ENCODE results near the gene EXOG.
"Not testable (repeated sequence)": the region's sequence is repeated elsewhere in the genome, so short reads cannot be mapped to it uniquely, and the experiment has no call there.

Gene EXOG

DNA sequence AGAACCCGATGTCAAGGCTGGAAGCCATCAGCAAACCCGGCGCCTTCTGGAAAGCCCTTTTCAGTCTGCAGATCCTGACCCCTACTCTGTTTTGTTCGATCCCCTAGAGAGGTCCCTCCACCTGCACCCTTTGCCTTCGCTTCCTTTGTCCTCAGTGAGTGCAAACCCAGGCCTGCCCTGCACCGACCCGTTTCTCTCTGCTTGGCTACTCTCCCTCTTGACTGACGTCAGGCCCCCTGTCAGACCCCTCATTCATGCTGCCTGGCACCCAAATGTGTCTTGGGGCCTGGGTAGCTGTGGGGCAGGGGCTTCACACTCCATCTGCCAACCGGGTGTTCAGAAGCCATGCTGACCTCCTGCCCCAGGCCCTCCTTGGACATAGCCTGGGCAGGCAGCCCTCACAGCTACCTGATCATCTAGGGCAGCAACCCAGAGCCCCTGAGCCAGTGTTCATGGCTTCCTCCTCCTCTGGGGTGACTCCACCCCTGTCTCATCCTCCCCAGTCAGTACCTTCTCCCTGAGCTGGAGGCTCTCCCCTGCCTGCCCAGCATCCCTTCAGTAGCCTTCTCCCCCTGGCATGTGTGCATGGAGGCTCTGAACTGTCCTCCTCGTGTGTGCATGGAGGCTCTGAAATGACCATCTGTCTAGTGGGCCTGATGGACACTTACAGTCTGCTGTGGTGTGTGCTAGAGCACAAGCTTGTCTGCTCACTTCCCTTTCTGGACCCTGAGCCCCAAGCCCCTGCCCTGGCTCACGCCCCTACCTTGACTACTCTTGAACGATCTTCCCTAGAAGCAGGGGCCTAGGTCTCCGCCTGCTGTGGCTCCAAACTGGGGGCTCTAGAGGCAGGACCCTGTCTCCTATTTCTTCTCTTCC is 69.4 kb downstream of the EXOG start:
- DNase-seq: no peak

DNA sequence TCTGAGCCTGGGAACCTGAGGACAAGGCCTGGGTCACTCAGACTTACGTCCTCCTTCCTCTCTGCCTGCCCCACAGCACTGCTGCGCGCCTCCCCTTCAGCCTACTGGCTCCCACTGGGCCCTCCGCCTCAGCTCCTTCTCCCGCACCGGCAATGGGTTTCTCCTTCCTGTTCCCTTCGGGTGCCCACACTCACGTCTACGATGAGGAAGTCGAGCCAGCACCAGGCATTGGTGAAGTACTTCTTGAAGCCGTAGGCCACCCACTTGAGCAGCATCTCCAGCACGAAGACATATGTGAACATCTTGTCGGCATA is 70.0 kb downstream of the EXOG start:
- no peak for DNase-seq

DNA sequence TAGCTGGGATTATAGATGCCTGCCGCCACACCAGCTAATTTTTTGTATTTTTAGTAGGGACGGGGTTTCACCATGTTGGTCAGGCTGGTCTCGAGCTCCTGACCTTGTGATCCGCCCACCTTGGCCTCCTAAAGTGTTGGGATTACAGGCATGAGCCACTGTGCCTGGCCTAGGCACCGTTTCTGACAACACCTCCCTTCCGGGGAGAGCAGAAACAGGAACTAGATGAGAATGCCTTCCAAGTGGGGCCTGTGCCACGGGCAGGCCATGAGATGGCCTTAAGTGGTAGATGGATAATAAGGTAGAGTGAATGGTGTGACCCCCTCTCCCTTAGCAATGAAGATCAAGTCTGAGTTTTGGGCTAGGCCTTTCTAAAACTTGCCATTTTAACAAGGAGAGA is 70.7 kb downstream of the EXOG start:
- DNase-seq: not testable (repeated sequence)

DNA sequence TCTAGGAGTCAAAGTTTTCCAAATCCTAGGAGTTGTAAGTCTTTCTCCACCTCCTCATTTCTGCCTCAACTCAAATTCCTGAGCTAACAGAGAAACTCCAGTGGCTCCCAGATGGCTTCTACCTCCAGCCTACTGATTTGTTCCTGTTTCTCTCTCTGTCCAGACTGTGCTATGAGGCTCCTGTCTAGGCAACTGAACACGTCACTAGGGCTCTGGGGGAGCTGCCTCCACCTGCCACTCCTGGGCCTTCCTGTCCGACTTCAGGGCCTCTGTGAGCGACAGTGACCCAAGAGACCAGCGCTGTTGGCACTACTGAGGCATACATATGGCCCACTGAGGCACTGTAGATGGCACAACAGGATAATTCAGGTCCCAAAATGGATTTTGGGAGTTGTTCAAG is 71.4 kb downstream of the EXOG start:
- no peak for DNase-seq

DNA sequence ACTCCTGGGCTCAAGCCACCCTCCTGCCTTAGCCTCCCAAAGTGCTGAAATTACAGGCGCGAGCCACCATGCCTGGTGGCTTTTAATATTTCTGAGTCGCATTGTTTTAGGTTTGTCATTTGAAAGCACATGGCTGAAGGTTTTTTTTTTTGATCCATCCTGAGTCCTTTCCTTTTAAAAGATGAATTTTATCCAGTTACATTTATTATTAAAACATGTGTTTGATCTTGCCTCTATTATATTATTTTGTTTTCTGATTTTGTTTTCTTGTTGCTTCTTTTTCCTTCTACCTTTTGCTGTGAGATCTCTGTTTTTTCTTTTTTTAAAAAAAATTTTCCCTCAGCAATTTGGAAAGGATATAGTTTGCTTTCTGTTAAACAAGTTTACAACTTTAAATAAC is 77.0 kb downstream of the EXOG start:
- no peak for DNase-seq

DNA sequence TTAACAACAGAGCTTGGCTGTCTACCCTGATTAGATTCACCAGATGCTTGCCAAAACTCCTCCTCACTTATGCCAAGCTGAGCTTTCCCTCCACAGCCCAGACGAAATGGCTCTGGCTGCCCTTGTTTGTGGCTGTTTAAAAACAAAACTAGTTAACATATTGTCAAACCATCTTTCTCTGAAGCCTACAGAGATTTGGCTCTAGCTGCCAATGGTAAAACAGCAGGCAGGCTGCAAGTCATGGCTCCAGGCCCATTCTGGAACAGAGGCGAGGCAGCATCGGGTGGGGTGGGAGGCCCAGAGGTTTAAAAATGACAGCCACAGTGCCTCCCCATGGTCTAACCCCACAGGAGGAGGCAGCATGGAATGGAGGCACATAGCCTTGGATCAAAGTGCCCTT is 77.4 kb downstream of the EXOG start:
- no peak for DNase-seq

DNA sequence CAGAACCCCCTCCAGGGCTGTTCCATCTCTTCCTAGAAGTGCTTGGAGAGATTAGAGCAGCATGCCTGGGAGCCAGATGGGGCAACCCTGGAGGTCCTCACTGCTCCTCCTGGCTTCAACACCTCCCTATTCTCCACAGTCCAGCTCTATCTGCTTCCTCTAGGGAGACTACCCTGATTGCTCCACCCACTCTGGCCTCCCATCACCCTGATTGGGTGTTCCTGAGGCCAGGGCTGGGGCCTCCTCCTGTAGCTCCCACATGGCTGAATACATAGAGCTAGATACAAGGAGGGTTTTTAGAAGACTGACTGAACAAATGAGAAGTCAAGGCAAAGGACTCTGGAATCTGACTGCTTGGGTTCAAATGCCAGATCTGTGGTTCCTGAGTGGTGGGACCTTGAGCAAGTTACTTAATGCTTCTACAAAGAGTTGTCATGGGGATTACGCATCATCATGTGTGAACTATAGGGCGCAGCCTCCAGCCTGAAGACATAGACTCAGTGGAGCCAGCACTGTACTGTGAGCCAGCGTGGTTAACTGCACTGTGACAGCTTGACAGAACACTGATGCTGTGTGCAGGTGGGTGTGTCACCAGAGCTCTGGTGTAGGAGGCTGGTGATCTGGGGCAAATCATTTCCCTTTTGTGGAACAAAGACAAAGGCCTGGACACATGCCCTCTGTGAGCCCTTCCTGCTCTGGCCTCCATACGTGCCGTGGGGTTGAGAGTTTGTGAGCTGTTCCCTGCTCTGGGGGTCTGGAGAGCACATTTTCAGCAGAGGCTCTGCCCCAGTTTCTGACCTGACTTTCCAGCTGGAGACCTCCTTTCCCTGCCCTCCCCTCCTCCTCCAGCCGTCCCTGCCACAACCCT is 78.5 kb downstream of the EXOG start:
- DNase-seq: no peak

DNA sequence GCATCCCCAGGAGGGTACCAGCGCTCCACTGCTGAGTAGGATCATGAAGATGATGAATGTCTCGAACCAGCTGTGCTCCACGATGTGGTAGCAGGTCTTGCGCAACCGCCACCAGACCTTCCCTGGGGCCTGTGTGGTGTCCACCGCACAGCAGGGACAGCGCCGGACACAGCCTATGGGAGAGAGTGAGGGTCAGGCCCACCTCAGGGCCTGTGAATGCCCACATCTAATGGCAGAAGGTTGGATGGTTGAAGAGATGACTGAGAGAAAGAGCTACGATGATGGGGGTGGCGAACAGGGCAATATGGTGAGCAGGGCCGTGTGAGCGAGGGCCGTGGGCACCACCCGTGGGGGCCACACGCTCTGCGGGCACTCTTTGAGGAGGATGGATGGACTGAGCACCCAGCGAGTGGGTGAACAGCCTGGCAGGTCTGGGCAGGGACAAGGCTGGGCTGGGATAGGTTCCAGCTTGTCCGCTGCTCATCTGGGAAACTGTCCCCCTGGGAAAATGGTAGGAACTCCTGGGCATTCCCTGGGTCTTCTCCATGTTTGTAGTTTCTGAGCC is 79.2 kb downstream of the EXOG start:
- DNase-seq: no peak
